SKM-1 treated with dmso at 0.1 percent for 144 hours (cell line): ENCODE measurements around the gene CXCR5.
A peak's percentile ranks its signal among the peaks of the same experiment; 100 is the strongest.

Experiments
- DNase-seq: peaks from one replicate; lab custom pipeline; 2025; ENCODE audit not compliant: unreplicated experiment; lab: John Stamatoyannopoulos, UW

CXCR5 gene

DNA sequence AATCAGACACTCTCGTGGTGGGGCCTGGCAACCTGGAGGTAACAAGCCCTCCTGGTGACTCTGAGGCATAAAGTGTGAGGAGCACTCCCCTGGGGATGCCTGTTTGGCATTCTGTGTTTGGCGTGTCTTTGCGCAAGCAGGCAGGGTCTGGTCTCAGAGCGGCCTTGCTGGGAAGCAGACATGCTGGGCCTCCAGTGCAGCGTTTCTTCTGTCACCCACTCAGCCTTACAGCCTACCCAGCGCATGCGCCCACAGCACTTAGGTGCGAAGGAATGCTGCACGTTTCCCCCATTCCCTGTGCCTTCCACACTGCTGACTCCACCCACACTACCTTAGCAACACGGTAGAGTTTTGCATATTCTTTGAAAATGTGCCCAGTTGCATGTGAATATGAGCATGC is 7.4 kb upstream of the CXCR5 start:
- DNase-seq: no peak

- DNase-seq: no peak
Measured at GRCh38 chr11:118877487-118878162, 6.1 kb upstream of the CXCR5 start.

DNA sequence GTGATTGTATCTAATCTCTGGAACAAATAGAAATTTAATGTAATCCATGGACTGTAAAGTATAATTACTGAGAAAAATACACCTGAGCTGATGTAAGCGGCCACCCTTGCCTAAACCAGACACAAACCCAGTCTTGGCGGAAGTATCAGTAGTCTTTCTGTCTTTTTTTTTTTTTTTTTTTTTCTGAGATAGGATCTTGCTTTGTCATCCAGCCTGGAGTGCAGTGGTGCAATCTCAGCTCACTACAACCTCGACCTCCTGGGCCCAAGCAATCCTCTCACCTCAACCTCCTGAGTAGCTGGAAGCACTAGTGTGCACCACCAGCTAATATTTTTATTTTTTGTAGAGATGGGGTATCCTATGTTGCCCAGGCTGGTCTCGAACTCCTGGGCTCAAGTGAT is 5.5 kb upstream of the CXCR5 start:
- no peak for DNase-seq

DNA sequence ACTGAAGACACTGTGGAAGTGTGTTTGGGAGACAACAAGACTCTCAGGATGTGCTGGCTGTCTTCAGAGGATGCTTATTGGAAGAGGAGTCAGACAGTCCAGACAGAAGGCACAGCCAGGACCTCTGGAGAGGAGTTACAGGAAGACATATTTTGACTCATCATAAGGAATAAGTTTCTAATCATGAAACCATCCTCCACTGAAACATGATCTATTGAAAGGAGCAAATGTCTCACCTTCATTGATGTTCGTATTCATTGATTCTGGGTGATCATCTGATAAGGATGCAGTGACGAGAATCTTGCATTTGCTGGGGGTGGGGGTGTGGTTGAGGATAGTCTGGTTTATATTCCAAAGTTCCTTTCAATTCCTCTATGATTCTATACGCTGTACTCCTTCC is 2.5 kb upstream of the CXCR5 start:
- no peak for DNase-seq

GRCh38 chr11:118882491-118882890 is 1.2 kb upstream of the CXCR5 start:
- peak; percentile 95 for DNase-seq

GRCh38 chr11:118883004-118883367 is 706 bp upstream of the CXCR5 start:
- DNase-seq: no peak

GRCh38 chr11:118884875-118885274 is 1.2 kb downstream of the CXCR5 start:
- DNase-seq: no peak

- no peak for DNase-seq
Measured at GRCh38 chr11:118885319-118885718, 1.6 kb downstream of the CXCR5 start.

- no peak for DNase-seq
Measured at GRCh38 chr11:118885831-118886565, 2.3 kb downstream of the CXCR5 start.

DNA sequence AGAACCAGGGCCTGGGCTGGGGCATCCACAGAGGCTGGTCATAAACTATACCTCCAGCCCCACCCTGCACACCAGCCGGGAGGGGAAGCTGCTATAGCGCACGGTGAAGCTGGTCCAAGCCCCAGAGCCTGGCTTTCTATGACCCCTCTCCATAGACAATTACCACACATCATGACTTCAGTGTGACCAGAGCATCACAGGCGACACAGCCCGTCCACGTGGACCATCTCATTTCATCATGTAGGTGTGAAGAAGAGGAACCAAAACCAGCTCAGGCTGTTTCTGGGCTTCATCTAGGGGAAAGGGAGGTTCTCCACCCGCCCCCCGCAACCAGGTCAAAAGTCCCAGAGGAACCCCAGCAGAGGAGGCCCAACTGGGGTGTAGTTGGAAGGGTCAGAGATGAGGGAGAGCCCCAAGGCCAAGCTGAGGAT is 3.0 kb downstream of the CXCR5 start:
- peak; percentile 49 for DNase-seq

GRCh38 chr11:118887206-118887605 is 3.5 kb downstream of the CXCR5 start:
- no peak for DNase-seq

DNA sequence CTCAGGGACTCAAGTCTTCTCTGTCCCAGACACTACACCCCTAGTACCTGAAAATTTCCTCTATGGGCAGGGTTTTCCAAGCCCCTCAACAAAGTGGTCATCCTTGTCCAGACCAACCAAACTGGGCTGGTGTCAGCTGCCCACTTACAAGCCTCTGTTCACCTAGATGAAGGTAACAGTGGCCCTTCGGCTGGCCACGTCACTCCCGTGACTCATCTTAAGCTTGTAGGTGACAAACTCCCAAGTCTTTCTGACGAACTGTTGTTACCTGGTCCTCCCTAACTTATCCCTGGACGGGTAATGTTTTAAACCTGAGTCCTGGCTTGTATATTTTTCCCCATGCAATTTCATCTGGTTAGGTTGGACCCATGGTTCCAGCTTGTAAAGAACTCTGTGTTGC is 4.7 kb downstream of the CXCR5 start:
- no peak for DNase-seq

- no peak for DNase-seq
Measured at GRCh38 chr11:118889797-118890196, 6.1 kb downstream of the CXCR5 start.

- DNase-seq: no peak
Measured at GRCh38 chr11:118892514-118892913, 8.8 kb downstream of the CXCR5 start.

GRCh38 chr11:118892964-118893363 is 9.3 kb downstream of the CXCR5 start:
- DNase-seq: no peak

GRCh38 chr11:118893662-118894061 is 10.0 kb downstream of the CXCR5 start:
- DNase-seq: no peak

DNA sequence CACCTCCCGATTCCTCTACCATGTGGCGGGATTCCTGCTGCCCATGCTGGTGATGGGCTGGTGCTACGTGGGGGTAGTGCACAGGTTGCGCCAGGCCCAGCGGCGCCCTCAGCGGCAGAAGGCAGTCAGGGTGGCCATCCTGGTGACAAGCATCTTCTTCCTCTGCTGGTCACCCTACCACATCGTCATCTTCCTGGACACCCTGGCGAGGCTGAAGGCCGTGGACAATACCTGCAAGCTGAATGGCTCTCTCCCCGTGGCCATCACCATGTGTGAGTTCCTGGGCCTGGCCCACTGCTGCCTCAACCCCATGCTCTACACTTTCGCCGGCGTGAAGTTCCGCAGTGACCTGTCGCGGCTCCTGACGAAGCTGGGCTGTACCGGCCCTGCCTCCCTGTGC is 10.5 kb downstream of the CXCR5 start:
- no peak for DNase-seq

DNA sequence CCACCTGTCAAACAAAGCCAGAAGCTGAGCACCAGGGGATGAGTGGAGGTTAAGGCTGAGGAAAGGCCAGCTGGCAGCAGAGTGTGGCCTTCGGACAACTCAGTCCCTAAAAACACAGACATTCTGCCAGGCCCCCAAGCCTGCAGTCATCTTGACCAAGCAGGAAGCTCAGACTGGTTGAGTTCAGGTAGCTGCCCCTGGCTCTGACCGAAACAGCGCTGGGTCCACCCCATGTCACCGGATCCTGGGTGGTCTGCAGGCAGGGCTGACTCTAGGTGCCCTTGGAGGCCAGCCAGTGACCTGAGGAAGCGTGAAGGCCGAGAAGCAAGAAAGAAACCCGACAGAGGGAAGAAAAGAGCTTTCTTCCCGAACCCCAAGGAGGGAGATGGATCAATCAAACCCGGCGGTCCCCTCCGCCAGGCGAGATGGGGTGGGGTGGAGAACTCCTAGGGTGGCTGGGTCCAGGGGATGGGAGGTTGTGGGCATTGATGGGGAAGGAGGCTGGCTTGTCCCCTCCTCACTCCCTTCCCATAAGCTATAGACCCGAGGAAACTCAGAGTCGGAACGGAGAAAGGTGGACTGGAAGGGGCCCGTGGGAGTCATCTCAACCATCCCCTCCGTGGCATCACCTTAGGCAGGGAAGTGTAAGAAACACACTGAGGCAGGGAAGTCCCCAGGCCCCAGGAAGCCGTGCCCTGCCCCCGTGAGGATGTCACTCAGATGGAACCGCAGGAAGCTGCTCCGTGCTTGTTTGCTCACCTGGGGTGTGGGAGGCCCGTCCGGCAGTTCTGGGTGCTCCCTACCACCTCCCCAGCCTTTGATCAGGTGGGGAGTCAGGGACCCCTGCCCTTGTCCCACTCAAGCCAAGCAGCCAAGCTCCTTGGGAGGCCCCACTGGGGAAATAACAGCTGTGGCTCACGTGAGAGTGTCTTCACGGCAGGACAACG is 11.7 kb downstream of the CXCR5 start:
- DNase-seq: no peak

- DNase-seq: peak; percentile 61
Measured at GRCh38 chr11:118896472-118896913, 12.8 kb downstream of the CXCR5 start.

DNA sequence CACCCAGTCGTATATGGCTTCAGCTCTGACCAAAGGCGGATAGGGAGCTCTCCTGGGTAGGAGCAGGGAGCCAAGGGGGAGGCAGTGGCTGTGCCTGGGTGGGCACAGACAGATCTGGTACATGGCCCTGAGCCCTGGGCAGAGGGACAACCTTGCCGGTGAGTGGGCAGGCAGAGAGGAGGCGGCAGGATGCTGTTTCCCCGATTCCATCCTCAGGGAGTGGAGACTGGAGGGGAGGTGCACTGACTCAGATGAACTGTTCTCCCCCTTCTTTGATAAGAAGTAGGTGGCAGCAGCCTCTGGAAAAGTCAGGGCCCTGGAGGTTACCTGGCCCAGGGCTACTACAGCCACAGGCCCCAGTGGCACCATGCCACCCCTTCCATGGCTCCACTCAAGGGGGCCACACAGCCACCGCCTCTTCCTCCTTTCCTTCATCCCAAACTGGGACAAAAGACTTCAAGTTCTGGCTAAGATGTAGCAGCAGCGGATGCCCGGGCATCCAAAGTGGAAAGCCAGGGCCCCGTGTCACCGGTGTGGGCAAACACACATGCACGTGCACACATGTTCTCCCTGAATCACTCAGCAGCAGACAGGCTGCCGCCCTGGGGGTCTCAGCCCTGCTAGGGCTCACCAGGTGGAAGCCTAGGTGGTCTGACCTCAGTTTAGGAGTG is 13.4 kb downstream of the CXCR5 start:
- DNase-seq: no peak

- no peak for DNase-seq
Measured at GRCh38 chr11:118897721-118898310, 14.1 kb downstream of the CXCR5 start.
